Measurements from ENCODE around the gene CHTOP.

CHTOP gene

GRCh38 chr1:153613406-153613805 is 20.5 kb upstream of the CHTOP start:
- FAIRE-seq: no peak

GRCh38 chr1:153614189-153614900 is 19.5 kb upstream of the CHTOP start:
- FAIRE-seq: no peak

- FAIRE-seq: no peak
Observed at GRCh38 chr1:153614906-153615305, 19.0 kb upstream of the CHTOP start.

DNA sequence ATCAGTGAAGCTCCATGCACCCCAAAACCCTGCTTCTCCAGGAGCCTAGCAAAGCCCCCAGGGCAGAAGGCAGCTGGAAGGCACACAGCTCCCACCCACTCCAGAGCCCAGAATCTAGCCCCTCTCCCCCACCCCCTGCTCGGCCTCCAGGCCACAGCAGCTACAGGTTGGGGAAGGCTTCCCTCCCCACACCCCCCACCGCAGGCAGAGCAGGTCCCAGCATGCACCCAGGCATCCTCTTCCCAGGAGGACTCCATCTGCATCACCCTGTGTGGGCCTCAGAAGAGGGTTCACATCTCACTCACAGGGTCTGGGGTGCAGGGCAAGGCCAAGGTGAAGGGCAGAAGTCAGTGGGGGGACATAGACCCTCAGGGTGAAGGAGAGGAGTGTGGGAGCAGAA is 18.5 kb upstream of the CHTOP start:
- FAIRE-seq: no peak

DNA sequence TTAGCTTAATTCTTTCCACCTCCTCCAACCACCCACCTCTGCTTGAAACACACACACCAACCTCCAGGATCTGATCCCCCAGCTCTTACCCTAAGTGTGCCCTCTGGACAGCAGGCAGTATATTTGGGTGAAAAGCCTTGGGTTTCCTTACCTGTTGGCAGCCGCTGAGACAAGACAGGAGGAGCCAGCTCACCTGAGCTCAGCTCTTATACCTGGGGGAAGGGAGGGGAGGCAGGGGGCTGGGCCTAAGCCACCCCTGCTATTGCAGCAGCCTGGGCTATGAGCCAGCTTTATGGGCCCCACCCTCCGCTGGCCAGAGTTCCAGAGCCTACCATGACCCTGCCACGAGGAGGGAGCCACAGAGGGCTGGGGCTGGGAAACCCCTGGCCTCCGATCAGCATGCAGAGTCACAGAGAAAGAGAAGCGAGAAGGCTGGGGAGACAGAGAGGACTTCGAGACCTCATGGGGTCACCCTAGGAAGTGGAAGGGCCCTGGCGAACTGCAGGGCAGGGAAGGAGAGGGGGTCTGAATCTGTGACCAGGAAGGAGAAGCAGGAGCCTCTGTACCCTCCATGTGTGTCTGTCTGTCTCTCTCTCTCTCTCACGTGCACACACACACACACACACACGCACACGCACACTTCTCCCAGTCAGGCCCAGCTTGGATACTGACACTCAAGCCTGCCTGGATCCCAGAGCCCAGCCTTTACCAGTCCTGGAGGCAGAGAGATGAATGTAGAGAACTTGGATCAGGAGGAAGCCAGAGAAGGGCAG is 17.5 kb upstream of the CHTOP start, which contains the start of gene S100A14:
TSS of gene S100A14 (minus strand) at position 182 of the 773 bp plus-strand sequence. CDS start 467 bp downstream, outside the sequence.
- no peak for FAIRE-seq

DNA sequence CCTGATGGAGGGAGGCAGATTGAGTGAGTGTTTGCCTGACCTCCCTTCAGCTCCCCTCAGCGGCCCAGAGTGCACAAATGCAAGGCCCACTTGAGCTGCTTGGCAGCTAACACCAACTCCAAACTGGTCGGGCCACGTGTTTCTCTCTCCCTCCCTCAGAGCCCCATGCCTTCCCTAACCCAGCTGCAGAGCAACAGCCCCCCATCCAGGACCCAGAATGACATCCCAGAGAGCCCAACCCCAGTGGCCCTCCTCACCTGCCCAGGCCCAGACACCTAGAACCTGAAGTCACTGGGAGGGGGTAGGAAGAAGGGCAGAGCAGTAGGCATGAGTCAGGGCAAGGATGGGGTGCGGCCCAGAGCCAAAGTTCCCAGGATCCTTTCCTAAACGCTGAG is 17.0 kb upstream of the CHTOP start:
- FAIRE-seq: no peak

DNA sequence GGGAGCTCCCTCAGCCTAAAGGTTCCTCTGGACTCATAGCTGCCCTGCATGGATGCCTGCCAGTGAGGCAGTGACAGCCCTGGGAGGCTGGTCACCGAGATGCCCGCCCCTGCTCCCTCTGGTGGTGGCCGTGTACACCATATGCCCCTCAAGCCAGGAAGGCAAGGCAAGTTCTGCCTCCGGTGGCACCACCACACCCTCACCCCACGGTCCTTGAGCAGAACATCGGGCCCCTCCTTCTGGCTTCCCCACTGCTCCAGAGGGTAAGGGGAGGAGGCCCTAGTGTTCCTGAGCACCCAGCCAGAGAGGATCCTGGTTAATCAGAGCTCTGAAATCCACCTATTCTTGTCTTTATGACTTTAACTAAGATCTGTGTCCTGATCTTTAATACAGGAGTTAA is 16.2 kb upstream of the CHTOP start:
- no peak for FAIRE-seq

- FAIRE-seq: no peak
Observed at GRCh38 chr1:153619171-153619570, 14.7 kb upstream of the CHTOP start.

- FAIRE-seq: no peak
Observed at GRCh38 chr1:153623101-153623500, 10.8 kb upstream of the CHTOP start.

- no peak for FAIRE-seq
Observed at GRCh38 chr1:153624965-153625611, 8.8 kb upstream of the CHTOP start.

- no peak for FAIRE-seq
Observed at GRCh38 chr1:153626477-153626903, 7.4 kb upstream of the CHTOP start.

- FAIRE-seq: no peak
Observed at GRCh38 chr1:153626904-153627714, 6.8 kb upstream of the CHTOP start, which contains the start of gene S100A13. Gene S100A13 (minus strand): TSS chr1:153627505. CDS start chr1:153626472, 1,033 bp downstream.

DNA sequence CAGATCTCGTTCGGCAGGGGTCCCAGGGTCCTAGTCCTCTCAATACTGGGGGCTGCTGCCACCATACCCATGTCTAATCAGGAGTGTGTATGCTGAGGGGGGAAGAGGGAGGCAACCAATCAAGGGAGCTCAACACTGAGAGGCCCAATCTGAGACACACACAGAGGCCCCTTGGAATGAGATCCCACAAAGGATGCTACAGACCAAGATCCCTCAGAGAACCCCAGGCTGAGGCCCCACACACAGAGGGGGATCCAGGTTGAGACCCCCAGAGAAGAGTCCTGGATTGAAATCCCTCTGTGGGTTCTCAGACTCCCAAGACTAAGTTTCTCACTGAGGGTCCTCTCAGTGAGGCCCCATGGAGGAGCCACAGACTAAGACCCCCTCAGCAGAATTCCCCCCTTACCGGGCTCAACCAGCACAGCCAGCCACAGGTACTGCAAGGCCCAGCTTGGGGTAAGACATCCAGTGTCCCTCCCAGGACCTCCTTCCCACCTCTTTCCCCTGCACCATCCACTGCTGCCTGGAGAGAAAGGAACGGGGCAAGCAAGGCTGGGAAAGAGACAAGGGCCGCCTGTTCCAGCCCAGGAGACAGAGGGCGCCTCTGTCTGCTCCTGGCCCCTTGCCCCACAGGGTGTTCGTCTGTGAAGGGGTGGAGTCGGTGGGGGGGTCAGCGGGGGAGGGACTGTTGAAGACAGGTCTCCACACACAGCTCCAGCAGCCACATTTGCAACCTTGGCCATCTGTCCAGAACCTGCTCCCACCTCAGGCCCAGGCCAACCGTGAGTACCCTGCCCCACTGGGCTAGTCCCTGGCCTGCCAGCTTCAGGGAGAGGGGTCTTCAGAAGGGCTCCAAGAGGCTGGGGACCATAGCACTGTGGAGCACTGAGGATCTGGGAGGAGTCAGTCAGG is 5.9 kb upstream of the CHTOP start, which contains the start of gene S100A1:
TSS of gene S100A1 (plus strand) at position 720 of the 912 bp plus-strand sequence. CDS start 2,088 bp downstream, outside the sequence.
- no peak for FAIRE-seq

DNA sequence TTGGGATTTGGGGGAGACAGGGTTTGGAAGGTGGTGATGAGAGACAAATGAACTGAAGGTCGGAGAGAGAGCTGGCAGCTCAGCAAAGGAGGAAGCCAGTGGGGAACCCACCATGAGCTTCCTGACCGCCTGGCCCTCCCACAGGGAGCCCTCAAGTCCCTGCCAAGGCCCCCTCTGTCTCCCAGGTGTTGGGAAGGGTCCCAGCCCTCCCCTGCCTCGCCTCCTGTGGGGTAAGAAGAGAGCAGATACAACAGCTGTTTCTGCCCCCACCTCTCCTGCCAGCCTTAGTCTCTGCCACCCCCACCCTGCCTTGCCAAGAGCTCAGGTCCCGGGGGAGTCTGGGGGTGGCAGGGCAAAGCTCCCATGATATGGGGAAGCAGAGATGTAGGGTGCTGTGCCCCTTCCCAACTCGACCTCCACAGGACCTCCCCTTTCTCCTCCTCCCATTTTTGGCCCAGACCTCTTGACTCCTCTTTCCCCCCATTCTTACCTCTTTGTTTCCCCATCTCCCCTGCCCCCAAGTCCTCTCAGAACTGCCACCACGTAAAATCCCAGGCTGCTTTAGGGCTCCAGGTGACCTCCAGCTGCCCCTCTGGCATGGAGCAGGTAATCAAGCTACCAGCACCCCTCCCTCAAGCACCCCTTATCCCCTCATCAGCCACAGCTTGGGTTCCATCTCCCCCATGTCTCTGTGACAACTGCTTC is 5.1 kb upstream of the CHTOP start:
- FAIRE-seq: no peak

DNA sequence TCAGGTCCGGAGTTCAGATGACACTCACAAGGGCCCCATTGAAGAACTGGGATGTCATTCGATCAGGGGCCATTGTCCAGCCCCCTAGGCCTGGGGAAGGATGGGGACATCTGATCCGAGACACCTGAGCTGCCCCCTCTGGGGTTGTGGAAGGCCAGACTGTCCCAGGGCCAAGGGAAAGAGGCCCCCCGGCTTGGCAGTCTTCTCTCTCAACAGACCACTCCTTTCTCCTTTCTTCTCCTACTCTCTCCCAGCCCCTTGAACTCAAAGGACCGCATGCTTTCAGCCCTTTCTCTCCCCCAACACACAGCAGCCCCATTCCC is 4.6 kb upstream of the CHTOP start:
- FAIRE-seq: no peak

DNA sequence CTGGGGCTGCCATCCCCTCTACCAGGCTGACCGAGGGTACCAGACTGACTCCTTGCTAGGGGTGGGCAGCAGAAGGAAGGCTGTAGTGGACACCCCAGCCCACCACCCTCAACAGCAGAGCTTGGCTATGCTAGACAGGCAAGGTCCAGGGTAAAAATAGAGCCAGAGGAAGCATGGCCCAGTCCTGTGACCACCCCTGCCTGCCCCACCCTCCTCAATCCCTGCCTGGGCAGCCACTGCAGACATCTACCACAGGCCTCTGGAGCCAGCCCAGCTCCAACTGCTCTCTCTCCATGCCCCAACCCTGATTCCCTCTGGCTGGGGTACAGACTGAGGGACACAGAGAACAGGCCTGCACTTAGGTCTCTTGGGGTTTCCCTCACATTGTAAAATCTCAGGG is 3.9 kb upstream of the CHTOP start:
- FAIRE-seq: no peak

DNA sequence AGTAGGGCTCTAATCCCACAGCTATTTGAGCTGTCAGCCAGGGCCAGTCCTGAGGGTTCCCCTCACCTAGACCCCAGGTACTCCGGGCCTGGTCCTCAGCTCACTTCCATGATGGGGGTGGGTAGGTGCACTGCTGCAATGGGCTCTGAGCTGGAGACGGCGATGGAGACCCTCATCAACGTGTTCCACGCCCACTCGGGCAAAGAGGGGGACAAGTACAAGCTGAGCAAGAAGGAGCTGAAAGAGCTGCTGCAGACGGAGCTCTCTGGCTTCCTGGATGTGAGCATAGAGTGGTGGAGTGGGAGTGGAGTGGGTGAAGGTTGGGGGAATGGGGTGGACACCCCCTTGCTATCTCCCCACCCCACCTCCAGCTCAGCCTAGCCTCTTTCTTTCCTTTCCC is 3.5 kb upstream of the CHTOP start:
- FAIRE-seq: no peak

GRCh38 chr1:153631047-153632022 is 2.5 kb upstream of the CHTOP start:
- FAIRE-seq: no peak

DNA sequence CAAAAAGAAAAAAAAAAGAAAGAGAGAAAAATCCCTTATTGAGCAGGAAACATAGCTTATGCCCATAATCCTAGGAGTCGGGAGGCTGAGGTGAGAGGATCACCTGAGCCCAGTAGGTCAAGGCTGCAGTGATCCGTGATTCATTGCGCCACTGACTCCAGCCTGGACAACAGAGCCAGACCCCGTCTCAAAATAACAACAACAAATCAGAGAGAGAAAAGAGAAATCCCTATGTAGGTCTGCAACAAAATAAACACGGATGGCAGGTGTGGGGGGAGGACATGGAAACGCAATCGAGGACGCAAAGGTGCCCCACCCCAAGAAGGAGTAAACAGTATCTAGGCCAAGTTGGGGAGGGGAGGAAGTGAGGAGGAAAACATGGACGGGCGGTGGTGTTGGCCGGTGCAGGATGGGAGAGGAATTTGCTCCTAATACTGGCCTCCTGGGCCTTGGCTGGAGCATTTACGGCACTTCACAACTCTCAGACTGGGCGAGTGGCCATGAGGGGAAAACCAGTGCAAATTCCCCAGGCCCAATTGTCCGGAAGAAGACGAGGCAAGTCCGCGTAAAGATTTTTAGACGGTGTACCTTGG is 609 bp upstream of the CHTOP start:
- FAIRE-seq: no peak

Data from islet of Langerhans (tissue), 1 donor.